ENCODE data around the gene SYCP3. TPM values are rescaled to one million over a fixed set of nuclear protein-coding genes. Genes with fewer than 3 reads are reported as not detected.

SYCP3 gene
- total and polyA plus RNA-seq, 2 donors (not counting 1 experiment from before 2014, with no cell fraction given), result 0.02 to 0.17 TPM

- Histone ChIP-seq H3K9me3 (ENCODE audit: control insufficient read depth, insufficient read depth, low read depth, low read length) (no peaks in the 10 kb centered on the region), H2AFZ (ENCODE audit: low read length) (no peak overlapping the region), H3K36me3 (ENCODE audit: control insufficient read depth, insufficient read depth, low read length) (no peaks in the 10 kb centered on the region), H3K9ac (ENCODE audit: insufficient read depth, low read length) (no peak overlapping the region), H3K79me2 (ENCODE audit: control insufficient read depth, insufficient read depth, low read length) (no peaks in the 10 kb centered on the region), H3K27me3 (ENCODE audit: control insufficient read depth, insufficient read depth, low read length) (no peaks in the 10 kb centered on the region), H4K20me1 (ENCODE audit: control insufficient read depth, extremely low read depth, insufficient read depth, low read length) (no peaks in the 10 kb centered on the region), H3K4me3 (replicated peaks in 1 of 4; ENCODE audit: control extremely low read depth in 1 of 4, insufficient read depth in 1 of 4, low read depth in 3 of 4, low read length in 4 of 4) (no peak overlapping the region), H3K4me1 (ENCODE audit: control insufficient read depth, extremely low read depth, insufficient read depth, low read length) (no peaks in the 10 kb centered on the region), H3K27ac (ENCODE audit: insufficient read depth, low read length) (no peak overlapping the region), H3K4me2 (ENCODE audit: extremely low read depth, insufficient read depth, low read length) (no peak overlapping the region)
- peak in 1 of 2 donors; percentile 14 for DNase-seq (ENCODE audit: low read depth in 2 of 2)
- TF ChIP-seq CTCF (conservative IDR thresholded peaks at IDR 0.05 in 1 of 2, IDR thresholded peaks at IDR 0.05 in 1 of 2; ENCODE audit: low read depth in 1 of 2, low read length in 2 of 2) (no peak), EZH2 (IDR thresholded peaks at IDR 0.05; ENCODE audit: low read length, missing control alignments) (no peak)
Observed at GRCh38 chr12:101746661-101747060, 7.4 kb upstream of the SYCP3 start.

- no peaks in the 10 kb centered on the region for H3K79me2 ChIP-seq (ENCODE audit: control insufficient read depth, insufficient read depth, low read length)
- no peak overlapping the region for H3K4me3 ChIP-seq (replicated peaks in 1 of 4; ENCODE audit: control extremely low read depth in 1 of 4, insufficient read depth in 1 of 4, low read depth in 3 of 4, low read length in 4 of 4)
- no peak for DNase-seq (ENCODE audit: low read depth in 2 of 2)
- TF ChIP-seq EZH2 (IDR thresholded peaks at IDR 0.05; ENCODE audit: low read length, missing control alignments) (no peak), CTCF (conservative IDR thresholded peaks at IDR 0.05 in 1 of 2, IDR thresholded peaks at IDR 0.05 in 1 of 2; ENCODE audit: low read depth in 1 of 2, low read length in 2 of 2) (no peak)
- no peak overlapping the region for H3K9ac ChIP-seq (ENCODE audit: insufficient read depth, low read length)
- H3K27me3 ChIP-seq (ENCODE audit: control insufficient read depth, insufficient read depth, low read length), result no peaks in the 10 kb centered on the region
- H3K4me2 ChIP-seq (ENCODE audit: extremely low read depth, insufficient read depth, low read length), result no peak overlapping the region
- no peaks in the 10 kb centered on the region for H4K20me1 ChIP-seq (ENCODE audit: control insufficient read depth, extremely low read depth, insufficient read depth, low read length)
- H3K27ac ChIP-seq (ENCODE audit: insufficient read depth, low read length), result no peak overlapping the region
- no peaks in the 10 kb centered on the region for H3K36me3 ChIP-seq (ENCODE audit: control insufficient read depth, insufficient read depth, low read length)
- no peaks in the 10 kb centered on the region for H3K9me3 ChIP-seq (ENCODE audit: control insufficient read depth, insufficient read depth, low read depth, low read length)
- H3K4me1 ChIP-seq (ENCODE audit: control insufficient read depth, extremely low read depth, insufficient read depth, low read length), result no peaks in the 10 kb centered on the region
- no peak overlapping the region for H2AFZ ChIP-seq (ENCODE audit: low read length)
Observed at GRCh38 chr12:101746196-101746595, 6.9 kb upstream of the SYCP3 start.

GRCh38 chr12:101745481-101745880, 6.2 kb upstream of the SYCP3 start:
- Histone ChIP-seq H2AFZ (ENCODE audit: low read length) (no peak overlapping the region), H3K4me1 (ENCODE audit: control insufficient read depth, extremely low read depth, insufficient read depth, low read length) (no peaks in the 10 kb centered on the region), H3K4me2 (ENCODE audit: extremely low read depth, insufficient read depth, low read length) (no peak overlapping the region), H3K4me3 (replicated peaks in 1 of 4; ENCODE audit: control extremely low read depth in 1 of 4, insufficient read depth in 1 of 4, low read depth in 3 of 4, low read length in 4 of 4) (no peak overlapping the region), H3K79me2 (ENCODE audit: control insufficient read depth, insufficient read depth, low read length) (no peaks in the 10 kb centered on the region), H3K9me3 (ENCODE audit: control insufficient read depth, insufficient read depth, low read depth, low read length) (no peaks in the 10 kb centered on the region), H3K27me3 (ENCODE audit: control insufficient read depth, insufficient read depth, low read length) (no peaks in the 10 kb centered on the region), H3K27ac (ENCODE audit: insufficient read depth, low read length) (no peak overlapping the region), H3K36me3 (ENCODE audit: control insufficient read depth, insufficient read depth, low read length) (no peaks in the 10 kb centered on the region), H4K20me1 (ENCODE audit: control insufficient read depth, extremely low read depth, insufficient read depth, low read length) (no peaks in the 10 kb centered on the region), H3K9ac (ENCODE audit: insufficient read depth, low read length) (no peak overlapping the region)
- DNase-seq (ENCODE audit: low read depth in 2 of 2), result no peak
- TF ChIP-seq CTCF (conservative IDR thresholded peaks at IDR 0.05 in 1 of 2, IDR thresholded peaks at IDR 0.05 in 1 of 2; ENCODE audit: low read depth in 1 of 2, low read length in 2 of 2) (no peak), EZH2 (IDR thresholded peaks at IDR 0.05; ENCODE audit: low read length, missing control alignments) (no peak)
